NCI-H2081 treated with DMSO at 0.1 percent for 48 hours (cell line): Measurements from ENCODE around the gene AFAP1.

Experiments used
- DNase-seq: peaks from one replicate; lab custom pipeline; 2025; lab: John Stamatoyannopoulos, UW

The AFAP1 gene

DNA sequence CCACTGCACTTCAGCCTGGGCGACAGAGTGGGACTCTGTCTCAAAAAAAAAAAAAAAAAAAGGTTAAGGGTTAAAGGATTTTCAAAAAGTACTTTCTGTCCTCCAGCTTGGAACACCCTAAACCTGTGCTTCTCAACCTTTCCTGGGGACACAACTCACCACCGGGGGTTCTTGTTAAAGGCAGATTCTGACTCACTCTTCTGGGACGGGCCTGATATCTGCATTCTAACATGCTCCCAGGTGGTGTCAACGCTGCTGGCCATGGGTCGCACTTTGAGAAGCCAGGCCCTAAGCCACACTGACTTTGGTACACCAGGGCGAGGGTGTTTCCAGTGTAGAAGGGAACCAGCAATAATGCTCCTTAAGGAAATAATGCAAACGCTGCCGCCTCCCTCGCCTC lies 46.1 kb downstream of the AFAP1 start:
- no peak for DNase-seq

- no peak for DNase-seq
Measured at GRCh38 chr4:7892212-7893019, 47.2 kb downstream of the AFAP1 start.

DNA sequence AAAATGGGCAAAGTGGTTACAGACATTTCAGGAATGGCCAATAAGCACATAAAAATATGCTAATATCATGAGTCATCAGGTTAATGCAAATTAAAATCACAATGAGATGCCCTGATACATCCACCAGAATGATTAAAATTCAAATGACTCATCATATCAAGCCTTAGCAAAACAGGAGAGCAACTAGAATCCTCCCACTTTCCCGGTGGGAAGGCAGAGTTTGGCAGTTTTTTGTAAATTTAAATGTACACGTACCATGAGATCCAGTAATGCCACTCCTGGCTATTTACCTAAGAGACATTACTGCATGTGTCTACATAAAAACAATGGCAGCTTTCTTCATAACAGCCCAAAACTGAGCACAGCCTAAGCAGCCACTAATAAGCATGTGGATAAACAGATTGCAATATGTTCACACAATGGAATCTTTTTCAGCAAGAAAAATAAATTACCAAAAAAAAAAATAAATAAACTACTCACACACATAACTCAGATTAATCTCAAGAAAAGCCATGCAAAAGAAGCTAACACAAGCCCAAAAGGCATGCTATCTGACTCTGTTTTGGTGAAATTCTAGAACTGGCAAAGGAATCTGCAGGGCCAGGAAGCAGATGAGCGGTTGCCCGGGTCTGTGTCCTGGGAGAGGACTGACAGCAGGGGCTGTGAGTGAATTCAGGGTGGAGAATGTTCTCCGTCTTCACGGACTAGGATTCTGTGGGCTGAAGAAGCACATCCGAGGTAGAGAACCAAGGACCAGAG lies 48.8 kb downstream of the AFAP1 start:
- DNase-seq = no peak

DNA sequence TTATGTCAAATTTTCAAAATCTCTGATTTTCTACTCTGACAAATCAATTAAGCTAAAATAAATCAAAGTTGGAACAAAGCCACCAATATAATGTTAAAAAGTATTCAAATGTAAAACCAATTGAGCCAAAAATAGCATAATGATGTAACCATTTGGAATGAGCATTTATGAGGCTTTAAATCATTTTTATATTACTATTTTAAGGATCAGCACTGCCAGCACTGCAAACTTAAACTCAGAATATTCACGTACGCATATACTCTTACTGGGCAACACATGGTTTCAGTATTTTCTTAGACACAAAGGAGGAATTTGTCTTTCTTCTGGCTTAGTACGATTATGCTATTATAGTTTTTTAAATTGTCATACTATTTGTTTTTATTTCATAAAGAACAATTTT lies 52.2 kb downstream of the AFAP1 start:
- DNase-seq = no peak

- DNase-seq = no peak
Measured at GRCh38 chr4:7886007-7886973, 53.4 kb downstream of the AFAP1 start.

DNA sequence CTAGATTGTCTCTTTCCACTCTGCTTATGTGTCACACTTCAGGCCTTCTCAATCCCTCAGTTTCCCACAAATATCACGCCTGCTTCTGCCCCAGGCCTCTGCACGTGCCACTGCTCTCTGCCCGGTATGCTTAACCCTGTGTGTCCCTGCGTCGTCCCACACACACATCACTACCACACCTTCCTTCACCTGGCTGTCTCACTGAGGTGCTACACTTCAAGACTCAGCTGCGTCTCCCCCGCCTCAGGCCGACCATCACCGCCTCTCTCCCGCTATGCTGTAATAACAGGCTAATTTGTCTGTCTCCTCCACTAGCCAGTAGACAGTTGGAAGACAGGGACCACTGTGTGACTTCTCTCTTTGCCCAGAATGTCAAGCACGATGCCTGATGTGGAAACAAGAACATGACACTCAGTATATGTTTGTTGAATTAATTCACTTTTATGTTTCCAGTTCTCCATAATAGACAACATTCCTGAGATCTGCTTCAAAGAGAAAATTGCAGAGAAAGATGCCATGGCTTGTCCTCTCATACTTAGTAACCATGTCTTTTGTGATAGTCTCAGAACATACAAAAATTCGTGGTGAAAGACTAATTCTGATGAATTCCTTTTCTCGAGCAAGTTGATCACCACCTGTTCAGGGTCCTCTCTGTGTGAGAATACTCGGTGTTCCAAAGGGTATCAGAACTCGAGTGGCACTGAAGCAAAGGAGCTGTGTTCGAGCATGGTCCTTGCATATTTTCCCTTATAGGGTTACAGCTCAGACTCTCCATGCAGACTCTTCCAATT lies 54.2 kb downstream of the AFAP1 start:
- DNase-seq = no peak

DNA sequence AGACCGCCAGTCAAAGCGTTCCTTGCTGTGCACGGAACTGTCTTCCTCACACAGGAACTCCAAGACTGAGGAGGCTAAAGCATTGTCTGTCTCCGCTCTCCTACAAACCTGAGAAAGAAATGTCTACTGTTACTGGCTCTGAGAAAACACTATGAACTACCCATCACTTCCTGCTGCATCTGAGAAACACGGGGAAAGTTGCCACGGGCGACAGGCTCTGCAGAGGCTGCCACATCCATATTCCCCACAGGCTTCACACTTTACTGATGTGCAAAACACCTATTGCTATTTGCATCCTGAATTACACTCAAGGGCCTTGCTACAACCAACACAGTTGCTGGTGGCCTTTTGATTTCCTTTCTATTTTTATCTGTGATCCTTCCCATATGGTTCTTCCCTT lies 59.0 kb downstream of the AFAP1 start:
- DNase-seq = no peak

DNA sequence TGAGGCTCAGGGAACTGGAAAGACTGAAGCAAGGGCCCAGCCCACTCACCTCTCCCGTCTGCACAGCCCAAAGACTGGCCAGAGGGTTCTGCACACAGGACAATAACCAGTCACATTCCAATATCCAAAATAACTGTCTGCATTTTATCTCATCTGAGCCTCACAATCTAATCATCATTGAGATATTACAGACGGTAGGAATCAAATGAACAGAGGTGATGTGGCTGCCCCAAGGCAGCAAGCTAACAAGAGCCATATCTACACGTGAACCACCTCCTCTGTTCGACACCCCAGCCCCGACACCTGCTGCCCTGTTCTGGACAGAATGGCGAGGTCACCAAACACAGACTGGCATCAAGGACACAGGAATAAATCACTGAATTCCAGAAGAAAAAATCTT lies 60.5 kb downstream of the AFAP1 start:
- DNase-seq = no peak

DNA sequence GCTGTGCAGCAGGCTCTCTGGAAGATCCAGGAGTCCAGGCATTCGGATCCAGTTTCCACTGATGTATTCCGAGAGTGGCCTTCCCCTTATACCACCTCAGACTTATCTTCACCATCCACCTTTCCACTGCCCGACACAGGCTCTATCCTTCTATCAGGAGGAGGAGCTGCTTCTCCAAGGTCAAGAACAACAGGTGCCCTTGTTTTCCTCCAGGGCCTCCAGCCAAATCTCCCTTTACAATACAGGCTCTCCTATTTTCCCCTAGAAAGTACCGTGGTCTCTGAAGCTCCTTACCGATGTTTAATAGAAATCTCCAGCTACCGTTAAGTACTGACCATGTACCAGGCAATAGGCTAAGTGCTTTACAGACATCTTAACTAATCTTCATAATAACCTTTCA lies 61.3 kb downstream of the AFAP1 start:
- DNase-seq = no peak

GRCh38 chr4:7877176-7877575 lies 62.5 kb downstream of the AFAP1 start:
- no peak for DNase-seq

DNA sequence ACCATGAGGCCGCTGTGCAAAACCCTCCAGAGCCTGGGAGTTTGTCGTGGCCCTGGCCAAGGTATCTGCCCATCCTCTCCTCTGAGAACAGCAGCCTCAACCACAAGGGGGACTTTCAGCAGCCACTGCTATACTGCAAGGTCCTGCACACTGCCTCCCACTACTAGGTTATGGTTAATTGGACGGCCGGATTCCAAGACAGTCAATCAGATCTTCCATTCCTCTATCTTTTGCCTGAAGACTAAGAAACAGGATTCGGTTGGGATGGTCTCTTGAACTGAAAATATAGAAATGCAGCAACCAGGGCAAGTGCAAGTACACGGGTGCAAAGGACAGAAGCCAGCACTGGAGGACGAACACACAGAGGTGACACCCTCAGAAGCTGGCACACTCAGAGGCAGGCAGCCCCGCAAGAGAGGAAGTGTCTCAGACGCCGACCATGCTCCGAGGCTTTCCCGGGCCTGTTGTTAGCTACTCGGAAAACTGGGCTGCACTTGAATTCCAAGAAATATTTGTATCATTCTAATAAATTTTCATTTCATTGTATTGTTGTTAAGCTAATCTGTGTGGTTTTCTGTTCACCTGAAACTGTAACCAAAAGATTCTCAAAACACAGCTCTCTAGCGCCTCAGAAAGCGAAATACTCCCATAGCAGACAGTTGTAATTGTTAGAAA lies 63.3 kb downstream of the AFAP1 start:
- DNase-seq = no peak

- no peak for DNase-seq
Measured at GRCh38 chr4:7874838-7875237, 64.8 kb downstream of the AFAP1 start.

DNA sequence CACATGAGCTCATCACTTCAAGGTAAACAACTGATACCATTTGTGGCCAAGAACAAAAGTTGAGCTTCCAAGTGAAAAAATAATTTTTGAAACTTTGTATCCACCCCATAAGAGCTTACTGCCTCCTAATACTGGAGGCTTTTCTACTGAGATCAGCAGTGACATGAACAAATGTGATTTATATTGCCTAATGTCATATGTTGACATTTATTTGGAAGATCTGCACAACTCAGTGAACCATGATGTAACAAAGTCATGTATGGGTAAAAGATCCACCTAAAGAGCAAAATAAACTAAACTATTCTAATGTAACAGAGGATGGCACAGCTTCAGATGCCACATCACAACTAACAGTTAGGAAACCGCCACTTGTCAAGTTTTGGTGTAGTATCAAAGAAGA lies 65.8 kb downstream of the AFAP1 start:
- DNase-seq = no peak

- DNase-seq = no peak
Measured at GRCh38 chr4:7872264-7872771, 67.3 kb downstream of the AFAP1 start.

DNA sequence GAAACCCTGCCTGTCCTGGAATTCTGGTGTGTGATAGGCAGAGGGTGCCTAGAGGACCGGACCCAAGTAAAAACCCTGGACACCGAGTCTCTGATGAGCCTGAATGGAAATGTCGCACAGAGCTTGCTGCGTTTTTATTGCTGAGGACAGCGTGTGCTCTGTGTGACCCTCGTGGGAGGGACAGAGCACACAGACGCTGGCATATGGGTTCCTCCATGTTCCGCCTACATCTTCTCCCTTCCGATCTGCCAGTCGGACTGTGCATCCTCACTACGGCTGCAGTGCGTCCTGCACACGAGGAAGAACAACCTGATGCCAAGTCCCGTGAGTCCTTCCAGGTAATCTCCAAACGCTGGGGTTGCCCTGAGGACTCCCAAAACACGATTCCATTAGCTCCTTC lies 68.3 kb downstream of the AFAP1 start:
- no peak for DNase-seq

DNA sequence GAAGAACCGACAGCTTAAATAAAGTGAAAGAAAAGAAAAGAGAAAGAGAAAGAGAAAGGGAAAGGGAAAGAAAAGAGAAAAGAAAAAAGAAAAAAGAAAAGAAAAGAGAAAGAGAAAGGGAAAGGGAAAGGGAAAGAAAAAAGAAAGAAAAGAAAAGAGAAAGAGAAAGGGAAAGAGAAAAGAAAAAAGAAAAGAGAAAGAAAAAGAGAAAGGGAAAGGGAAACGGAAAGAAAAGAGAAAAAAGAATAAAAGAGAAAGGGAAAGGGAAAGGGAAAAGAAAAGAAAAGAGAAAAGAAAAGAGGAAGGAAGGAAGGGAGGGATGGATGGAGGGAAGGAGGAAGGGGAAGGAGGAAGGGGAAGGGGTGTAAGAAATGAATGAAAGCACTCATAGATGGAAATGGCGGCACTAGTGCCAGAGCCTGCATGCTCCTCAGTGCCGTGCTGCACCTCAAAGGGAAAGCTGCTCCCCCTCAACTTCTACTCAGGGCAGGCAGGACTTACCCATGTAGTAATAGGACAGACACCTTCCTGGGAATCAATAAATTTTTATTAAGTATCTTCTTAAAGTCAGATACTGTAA lies 70.7 kb downstream of the AFAP1 start:
- no peak for DNase-seq

GRCh38 chr4:7868436-7868775 lies 71.3 kb downstream of the AFAP1 start:
- DNase-seq = no peak

- DNase-seq = no peak
Measured at GRCh38 chr4:7867701-7868435, 71.8 kb downstream of the AFAP1 start.

DNA sequence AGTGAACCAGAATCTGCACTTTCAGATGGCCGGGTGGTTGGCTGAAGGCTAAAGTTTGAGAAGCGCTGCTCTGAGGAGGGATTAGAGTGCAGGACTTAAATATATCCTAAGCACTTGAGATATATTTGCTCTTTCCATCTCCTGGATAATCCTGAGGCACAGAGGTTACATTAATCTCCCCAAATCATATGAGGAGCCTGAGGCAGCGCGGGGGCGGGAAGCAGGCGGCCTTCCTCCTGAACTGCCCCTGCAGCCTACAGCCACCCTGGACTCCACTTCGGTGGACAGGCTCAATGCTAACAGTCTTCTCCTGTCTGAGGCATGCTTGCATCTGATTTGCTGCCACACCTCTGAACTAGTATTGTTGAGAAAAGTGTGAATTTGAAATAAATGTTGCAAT lies 72.5 kb downstream of the AFAP1 start:
- no peak for DNase-seq

DNA sequence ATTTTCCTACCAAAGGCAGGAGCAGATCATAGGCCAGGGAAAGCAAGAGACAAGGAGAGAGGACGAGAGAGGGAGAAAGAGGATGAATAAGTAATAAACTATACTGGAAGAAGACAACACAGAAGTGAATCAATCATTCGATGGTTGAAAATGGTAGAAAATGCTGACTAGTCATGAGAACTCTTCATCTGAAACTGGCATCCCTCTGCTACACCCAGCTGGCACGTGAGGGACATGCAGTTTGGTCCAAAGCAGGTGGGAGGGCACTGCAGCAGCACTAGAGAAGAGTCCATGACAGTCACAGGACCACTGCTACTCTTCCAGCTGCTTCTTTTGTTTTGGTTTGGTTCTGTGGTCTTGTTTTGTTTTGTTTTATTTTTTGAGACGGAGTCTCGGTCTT lies 74.1 kb downstream of the AFAP1 start:
- no peak for DNase-seq
